Measurements from ENCODE around the gene GAK. TPM values are rescaled to one million over a fixed set of nuclear protein-coding genes. Genes with fewer than 3 reads are reported as not detected.

Gene GAK
- total and polyA plus RNA-seq, 7 donors: 40.8 to 494 (median 124) TPM

- DNase-seq: no peak
- Histone ChIP-seq H3K4me3 (no peak overlapping the region), H3K9me3 (no peaks in the 10 kb centered on the region), H3K27me3 (no peaks in the 10 kb centered on the region), H3K36me3 (peaks cover 0 to 51% (median 15%) of the 10 kb centered on the region in 4 donors), H3K4me1 (no peaks in the 10 kb centered on the region), H3K27ac (no peak overlapping the region)
- 95% methylated on average over 28 of the region's 28 CpGs for WGBS, 2 donors
- no peak for TF ChIP-seq POLR2AphosphoS5 (IDR thresholded peaks at IDR 0.05)
- TF ChIP-seq POLR2A (IDR thresholded peaks at IDR 0.05): no peak
- intact Hi-C loops (cut with DNase I): no loop called here
These were observed 20.9 kb upstream of the GAK start for GRCh38 chr4:952881-953573.

- Histone ChIP-seq H3K4me3 (no peak overlapping the region), H3K4me1 (peaks cover 0 to 3% (median 1%) of the 10 kb centered on the region in 4 donors), H3K36me3 (peaks cover 0 to 42% (median 11%) of the 10 kb centered on the region in 4 donors), H3K27me3 (no peaks in the 10 kb centered on the region), H3K27ac (no peak overlapping the region), H3K9me3 (no peaks in the 10 kb centered on the region)
- DNase-seq: peak; percentile 61
- intact Hi-C loops (cut with DNase I): no loop called here
- 90 to 91% methylated on average over 23 of the region's 23 CpGs for WGBS, 2 donors
- no peak for TF ChIP-seq CTCF (IDR thresholded peaks at IDR 0.05)
- no peak for TF ChIP-seq POLR2A (IDR thresholded peaks at IDR 0.05)
- no peak for TF ChIP-seq POLR2AphosphoS5 (IDR thresholded peaks at IDR 0.05)
- TF ChIP-seq EP300 (IDR thresholded peaks at IDR 0.05): no peak
These were observed 19.7 kb upstream of the GAK start for GRCh38 chr4:951594-952468.

- no peak for TF ChIP-seq CTCF (IDR thresholded peaks at IDR 0.05)
- no peak for TF ChIP-seq EP300 (IDR thresholded peaks at IDR 0.05)
- Histone ChIP-seq H3K27me3 (no peaks in the 10 kb centered on the region), H3K36me3 (peaks cover 0 to 42% (median 11%) of the 10 kb centered on the region in 4 donors), H3K4me1 (peaks cover 0 to 8% (median 3%) of the 10 kb centered on the region in 4 donors), H3K27ac (no peak overlapping the region), H3K4me3 (no peak overlapping the region), H3K9me3 (no peaks in the 10 kb centered on the region)
- no peak for DNase-seq
- intact Hi-C loops (cut with DNase I): no loop called here
- 88 to 90% methylated on average over 7 of the region's 7 CpGs for WGBS, 2 donors
These were observed 19.1 kb upstream of the GAK start for GRCh38 chr4:951186-951585.

- TF ChIP-seq EP300 (IDR thresholded peaks at IDR 0.05) (no peak), POLR2AphosphoS5 (IDR thresholded peaks at IDR 0.05) (no peak), CTCF (IDR thresholded peaks at IDR 0.05) (no peak), POLR2A (IDR thresholded peaks at IDR 0.05) (no peak)
- H3K4me1 ChIP-seq: peaks cover 0 to 8% (median 3%) of the 10 kb centered on the region in 4 donors
- H3K9me3 ChIP-seq: no peaks in the 10 kb centered on the region
- WGBS, 2 donors: 90 to 91% methylated on average over 30 of the region's 30 CpGs
- H3K27ac ChIP-seq: no peak overlapping the region
- H3K4me3 ChIP-seq: no peak overlapping the region
- no peak for DNase-seq
- intact Hi-C loops (cut with DNase I): no loop called here
- peaks cover 0 to 35% (median 11%) of the 10 kb centered on the region in 4 donors for H3K36me3 ChIP-seq
- H3K27me3 ChIP-seq: no peaks in the 10 kb centered on the region
These were observed 18.3 kb upstream of the GAK start for GRCh38 chr4:950136-951020.
